Kidney epithelial cell (primary cell): ENCODE data around the gene TENM3. TPM values are rescaled to one million over a fixed set of nuclear protein-coding genes. Genes with fewer than 3 reads are reported as not detected.

Experiments
- DNase-seq: peaks from one replicate; pipeline ENCODE4 v3.0.0-alpha.2; 2010; ENCODE audit warnings: low read depth
- H3K27me3 ChIP-seq: 2 replicates; pipeline ENCODE4 v1.6.0; 2011; ENCODE audit warnings: low read length; ENCODE audit not compliant: control insufficient read depth, insufficient read depth
- H3K36me3 ChIP-seq: 2 replicates; pipeline ENCODE4 v1.5.1; 2011; ENCODE audit warnings: low read length; ENCODE audit not compliant: control insufficient read depth, insufficient read depth
- H3K4me3 ChIP-seq: 2 replicates; pipeline ENCODE4 v1.5.1; 2011; ENCODE audit warnings: low read depth, mild to moderate bottlenecking, control low read depth, low read length
- total RNA-seq: library from RNA; depleted of rRNA; stranded (reverse); fragments of >200 nt; gene quantifications from 2 replicates; pipeline ENCODE4 v1.2.3, GENCODE V29; 2015
- TF ChIP-seq, protein P1 (sequence below): IDR thresholded peaks from 2 replicates; pipeline ENCODE4 v1.5.1; 2011; ENCODE audit warnings: mild to moderate bottlenecking, moderate library complexity, low read length, control low read depth, inconsistent platforms; ENCODE audit not compliant: insufficient read depth, poor library complexity, severe bottlenecking

TENM3 gene
- total RNA-seq, 1 donor from 2014 or later: 11.2 TPM

DNA sequence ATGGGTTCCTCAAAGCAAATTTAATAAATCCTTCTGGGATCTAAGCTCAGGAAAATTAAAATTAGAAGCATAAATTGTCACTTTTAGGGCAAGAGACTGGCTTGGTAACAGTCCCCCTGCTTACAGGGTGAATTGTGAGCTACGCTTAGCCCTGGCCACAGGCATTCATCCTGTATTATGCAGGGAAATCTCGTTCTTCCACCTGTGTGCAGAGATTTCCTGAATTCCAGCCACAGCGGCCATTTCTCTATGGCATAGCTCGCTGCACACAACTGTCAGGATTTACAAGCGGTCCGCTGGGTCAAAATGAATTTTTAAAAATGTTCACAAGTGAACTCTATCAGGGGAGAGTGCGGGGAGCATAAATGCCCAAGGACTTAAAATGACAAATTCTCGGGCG, 562.1 kb downstream of the TENM3 start:
- H3K4me3 ChIP-seq: peak overlapping the region; percentile 21
- H3K36me3 ChIP-seq: no peaks in the 10 kb centered on the region
- TF ChIP-seq, protein P1, sequence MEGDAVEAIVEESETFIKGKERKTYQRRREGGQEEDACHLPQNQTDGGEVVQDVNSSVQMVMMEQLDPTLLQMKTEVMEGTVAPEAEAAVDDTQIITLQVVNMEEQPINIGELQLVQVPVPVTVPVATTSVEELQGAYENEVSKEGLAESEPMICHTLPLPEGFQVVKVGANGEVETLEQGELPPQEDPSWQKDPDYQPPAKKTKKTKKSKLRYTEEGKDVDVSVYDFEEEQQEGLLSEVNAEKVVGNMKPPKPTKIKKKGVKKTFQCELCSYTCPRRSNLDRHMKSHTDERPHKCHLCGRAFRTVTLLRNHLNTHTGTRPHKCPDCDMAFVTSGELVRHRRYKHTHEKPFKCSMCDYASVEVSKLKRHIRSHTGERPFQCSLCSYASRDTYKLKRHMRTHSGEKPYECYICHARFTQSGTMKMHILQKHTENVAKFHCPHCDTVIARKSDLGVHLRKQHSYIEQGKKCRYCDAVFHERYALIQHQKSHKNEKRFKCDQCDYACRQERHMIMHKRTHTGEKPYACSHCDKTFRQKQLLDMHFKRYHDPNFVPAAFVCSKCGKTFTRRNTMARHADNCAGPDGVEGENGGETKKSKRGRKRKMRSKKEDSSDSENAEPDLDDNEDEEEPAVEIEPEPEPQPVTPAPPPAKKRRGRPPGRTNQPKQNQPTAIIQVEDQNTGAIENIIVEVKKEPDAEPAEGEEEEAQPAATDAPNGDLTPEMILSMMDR: no peak
- no peak for DNase-seq
- H3K27me3 ChIP-seq: no peaks in the 10 kb centered on the region

DNA sequence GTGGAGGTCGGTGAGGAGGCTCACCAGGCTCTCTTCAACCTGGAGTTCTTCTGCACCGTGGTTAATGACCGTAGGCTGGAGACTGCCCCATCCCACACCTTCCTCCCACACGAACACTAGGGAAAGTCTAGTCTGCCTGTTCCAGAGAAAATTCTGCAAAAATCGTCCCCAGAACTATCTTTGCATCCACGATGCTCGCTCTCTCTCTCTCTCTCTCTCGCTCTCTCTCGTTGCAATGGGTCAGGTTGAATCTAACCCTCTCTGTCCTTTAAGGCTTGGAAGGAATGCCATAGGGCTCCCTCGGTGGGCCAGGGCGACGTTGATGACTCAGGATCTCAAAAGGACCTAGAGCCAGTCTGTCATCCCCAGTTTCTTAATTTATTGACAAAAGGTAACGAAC, 562.5 kb downstream of the TENM3 start:
- TF ChIP-seq, protein P1: no peak
- Histone ChIP-seq H3K27me3 (no peaks in the 10 kb centered on the region), H3K4me3 (peak overlapping the region; percentile 21), H3K36me3 (no peaks in the 10 kb centered on the region)
- no peak for DNase-seq

DNA sequence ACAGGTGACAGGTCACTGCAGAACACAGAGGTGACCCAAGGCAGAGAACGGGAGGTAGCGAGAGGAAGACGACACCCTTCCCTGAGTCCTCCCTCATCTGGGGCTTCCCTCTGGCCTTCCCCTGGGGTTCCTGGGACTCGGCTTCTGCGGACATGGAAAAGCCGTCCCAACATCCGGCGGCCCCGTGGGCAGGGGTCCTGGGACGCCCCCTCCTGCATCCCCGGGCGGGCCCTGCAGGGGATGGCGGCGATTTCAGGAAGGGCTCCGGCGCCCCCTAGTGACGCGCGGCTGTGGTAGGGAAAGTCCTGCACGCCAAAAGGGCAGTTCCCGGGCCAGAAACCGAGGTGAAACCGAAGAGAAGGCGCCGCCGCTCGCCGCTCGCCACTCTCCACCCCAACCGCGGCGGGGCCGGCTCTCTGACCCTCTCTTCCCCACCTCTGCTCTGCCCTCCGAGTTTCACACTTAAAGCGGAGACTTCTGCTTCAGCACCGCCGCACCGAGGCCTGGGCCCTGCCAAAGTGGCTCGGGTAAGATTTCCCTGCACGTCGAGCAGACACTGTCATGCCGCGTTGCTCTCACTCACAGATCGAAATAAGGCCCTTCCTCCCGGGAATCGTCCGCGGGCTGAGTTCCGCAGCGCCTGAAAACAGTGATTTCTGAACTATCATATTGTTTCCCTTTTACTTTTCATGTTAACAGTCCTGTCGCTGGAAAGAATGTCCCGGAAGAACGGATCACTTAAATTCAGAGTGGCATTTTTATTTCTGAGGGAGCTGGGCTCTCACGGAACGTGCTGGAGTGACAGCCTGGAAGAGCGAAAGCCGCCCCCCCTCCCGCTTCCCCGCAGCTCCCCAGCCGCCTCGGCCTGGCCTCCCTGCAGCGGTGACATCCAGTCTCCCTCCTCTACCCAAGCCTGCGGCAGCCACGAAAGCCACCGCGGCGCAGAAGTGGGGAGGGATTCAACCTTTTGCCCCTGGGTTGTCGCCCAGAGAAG, 563.4 kb downstream of the TENM3 start:
- DNase-seq: peak; percentile 5
- peak overlapping the region; percentile 49 for H3K4me3 ChIP-seq
- TF ChIP-seq, protein P1: peak; percentile 95
- no peaks in the 10 kb centered on the region for H3K36me3 ChIP-seq
- H3K27me3 ChIP-seq: no peaks in the 10 kb centered on the region

DNA sequence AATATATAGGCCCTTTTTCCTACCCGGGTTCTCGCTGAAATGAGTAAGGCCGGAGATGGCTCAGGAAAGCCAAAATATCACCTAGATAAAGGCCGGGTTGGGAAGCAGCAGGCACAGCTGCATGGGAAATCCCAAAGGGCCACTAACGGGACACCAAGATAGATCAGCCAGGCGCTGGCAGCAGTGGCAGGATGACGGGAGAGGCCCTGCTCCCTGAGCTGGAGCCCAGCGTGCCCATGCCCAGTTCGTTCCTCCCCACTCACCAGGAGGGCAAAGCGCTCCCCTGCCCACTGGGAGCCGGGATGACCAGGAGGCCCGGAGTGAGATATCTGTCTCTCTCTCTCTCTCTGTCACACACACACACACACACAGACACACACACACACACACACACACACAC, 564.1 kb downstream of the TENM3 start:
- Histone ChIP-seq H3K36me3 (no peaks in the 10 kb centered on the region), H3K27me3 (no peaks in the 10 kb centered on the region), H3K4me3 (no peak overlapping the region)
- TF ChIP-seq, protein P1: no peak
- DNase-seq: no peak

DNA sequence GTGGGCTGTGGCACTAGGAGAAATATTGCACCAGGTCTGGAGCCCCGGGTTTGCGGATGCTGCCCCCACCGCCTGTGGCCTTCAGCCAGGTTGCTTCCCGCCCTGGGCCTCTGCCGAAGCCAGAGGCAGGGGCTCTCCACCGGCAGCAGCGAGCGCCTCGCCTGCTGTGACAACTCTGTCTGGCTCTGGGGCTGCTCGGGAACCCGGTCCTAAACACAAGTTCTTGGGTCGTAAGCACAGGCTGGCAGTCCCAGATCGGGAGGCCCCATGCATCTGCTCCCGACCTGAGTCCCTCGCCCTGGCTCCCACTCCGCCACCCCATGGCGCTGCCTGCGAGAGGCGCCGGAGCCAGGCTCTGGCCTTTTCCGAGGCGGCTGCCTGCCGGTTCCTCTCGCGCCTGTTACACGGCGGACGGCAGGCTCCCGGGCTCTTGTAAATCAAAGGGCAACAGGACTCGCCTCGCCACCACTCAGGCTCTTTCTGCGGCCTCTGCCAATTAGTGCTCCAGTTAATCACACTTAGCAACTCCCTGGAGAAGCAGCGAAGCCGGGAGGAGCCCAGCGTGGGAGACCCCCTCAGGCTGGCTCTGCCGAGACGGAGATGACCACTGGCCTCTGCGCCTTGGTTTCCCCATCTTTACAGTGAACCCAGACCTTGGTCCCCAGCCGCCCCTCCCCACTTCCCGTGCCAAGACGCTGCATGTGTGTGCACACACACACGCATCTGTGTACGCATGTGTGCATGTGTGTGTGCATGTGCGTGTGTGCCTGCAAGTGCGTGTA, 564.8 kb downstream of the TENM3 start:
- Histone ChIP-seq H3K4me3 (no peak overlapping the region), H3K36me3 (no peaks in the 10 kb centered on the region), H3K27me3 (no peaks in the 10 kb centered on the region)
- TF ChIP-seq, protein P1: no peak
- no peak for DNase-seq
